OCI-LY1 (cell line): ENCODE data around the gene RALGPS1.

ENCODE experiments used
- H2AFZ ChIP-seq: fragments of 200-600 bp; sonication (generic), shearing (Covaris generic); 2 replicates; pipeline ENCODE4 v1.6.0; 2014; ENCODE audit warnings: antibody characterized with exemption, mild to moderate bottlenecking, low read length
- H3F3A ChIP-seq: fragments of 200-600 bp; sonication (generic), shearing (Covaris generic); 2 replicates; pipeline ENCODE4 v1.6.0; 2014; ENCODE audit warnings: mild to moderate bottlenecking, antibody characterized with exemption, low read length, moderate library complexity; ENCODE audit not compliant: insufficient read depth
- H3K27ac ChIP-seq: fragments of 200-600 bp; sonication (generic); 2 replicates; pipeline ENCODE4 v1.5.1; 2014; ENCODE audit warnings: low read length, mixed run types, mild to moderate bottlenecking, low read depth; ENCODE audit not compliant: poor library complexity, severe bottlenecking
- H3K27me3 ChIP-seq: fragments of 200-600 bp; sonication (generic); 2 replicates; pipeline ENCODE4 v1.6.0; 2014; ENCODE audit warnings: antibody characterized with exemption, mild to moderate bottlenecking, low read length, moderate library complexity; ENCODE audit not compliant: insufficient read depth
- H3K36me3 ChIP-seq: fragments of 200-600 bp; sonication (generic); 2 replicates; pipeline ENCODE4 v1.6.1; 2014; ENCODE audit warnings: mild to moderate bottlenecking, antibody characterized with exemption, low read length, moderate library complexity, mixed read lengths; ENCODE audit not compliant: insufficient read depth
- H3K4me1 ChIP-seq: fragments of 200-600 bp; sonication (generic); 2 replicates; pipeline ENCODE4 v1.5.1; 2014; ENCODE audit warnings: mild to moderate bottlenecking, low read length, moderate library complexity; ENCODE audit not compliant: insufficient read depth, severe bottlenecking
- H3K4me2 ChIP-seq: fragments of 200-600 bp; sonication (generic), shearing (Covaris generic); 2 replicates; pipeline ENCODE4 v1.6.1; 2014; ENCODE audit warnings: low read length
- H3K4me3 ChIP-seq: fragments of 200-600 bp; sonication (generic); 2 replicates; pipeline ENCODE4 v1.5.1; 2014; ENCODE audit warnings: low read length, low read depth, mild to moderate bottlenecking, mixed read lengths; ENCODE audit not compliant: poor library complexity, severe bottlenecking
- H3K79me2 ChIP-seq: fragments of 200-600 bp; shearing (Covaris generic); 2 replicates; pipeline ENCODE4 v1.6.1; 2016; ENCODE audit warnings: mixed run types, low read length, mixed read lengths; ENCODE audit not compliant: insufficient read depth
- H3K9ac ChIP-seq: fragments of 200-600 bp; sonication (generic), shearing (Covaris generic); 2 replicates; pipeline ENCODE4 v1.6.1; 2014; ENCODE audit warnings: mild to moderate bottlenecking, low read length, mixed read lengths
- H3K9me2 ChIP-seq: fragments of 200-600 bp; sonication (generic), shearing (Covaris generic); 2 replicates; pipeline ENCODE4 v1.6.1; 2014; ENCODE audit warnings: low read depth, mild to moderate bottlenecking, low read length, mixed read lengths
- H3K9me3 ChIP-seq: fragments of 200-600 bp; shearing (Covaris generic); 2 replicates; pipeline ENCODE4 v1.6.1; 2014; ENCODE audit warnings: low read length, mixed read lengths
- H4K20me1 ChIP-seq: fragments of 200-600 bp; sonication (generic), shearing (Covaris generic); 2 replicates; pipeline ENCODE4 v1.6.0; 2016; ENCODE audit warnings: mild to moderate bottlenecking, low read length; ENCODE audit not compliant: insufficient read depth
- CTCF ChIP-seq: fragments of 200-600 bp; sonication (generic), shearing (Covaris generic); IDR thresholded peaks from 2 replicates; pipeline ENCODE4 v1.5.1; 2017; ENCODE audit warnings: mild to moderate bottlenecking, antibody characterized with exemption, low read length, moderate library complexity, mixed read lengths
- EZH2 ChIP-seq: fragments of 200-600 bp; sonication (generic), shearing (Covaris generic); IDR thresholded peaks from 2 replicates; pipeline ENCODE4 v1.8.0; 2017; ENCODE audit warnings: borderline replicate concordance, mixed run types, mild to moderate bottlenecking, antibody characterized with exemption, low read length, moderate library complexity, mixed read lengths

RALGPS1 gene

GRCh38 chr9:127114606-127115005 lies 200.0 kb downstream of the RALGPS1 start:
- no peaks in the 10 kb centered on the region for H3K9me2 ChIP-seq
- H3K4me3 ChIP-seq: no peak overlapping the region
- H3K9ac ChIP-seq: no peak overlapping the region
- TF ChIP-seq CTCF (no peak), EZH2 (no peak)
- H2AFZ ChIP-seq: no peak overlapping the region
- no peaks in the 10 kb centered on the region for H3K79me2 ChIP-seq
- H3K27me3 ChIP-seq: no peaks in the 10 kb centered on the region
- no peaks in the 10 kb centered on the region for H3K4me1 ChIP-seq
- H3K27ac ChIP-seq: no peak overlapping the region
- H3K9me3 ChIP-seq: no peaks in the 10 kb centered on the region
- H3K4me2 ChIP-seq: no peak overlapping the region
- H3K36me3 ChIP-seq: no peaks in the 10 kb centered on the region
- H3F3A ChIP-seq: no peaks in the 10 kb centered on the region
- no peaks in the 10 kb centered on the region for H4K20me1 ChIP-seq

GRCh38 chr9:127116088-127116726 lies 201.6 kb downstream of the RALGPS1 start:
- H3K27me3 ChIP-seq: no peaks in the 10 kb centered on the region
- no peaks in the 10 kb centered on the region for H3K9me3 ChIP-seq
- no peaks in the 10 kb centered on the region for H3K36me3 ChIP-seq
- H3F3A ChIP-seq: no peaks in the 10 kb centered on the region
- no peaks in the 10 kb centered on the region for H3K79me2 ChIP-seq
- no peak overlapping the region for H3K4me2 ChIP-seq
- no peak overlapping the region for H2AFZ ChIP-seq
- H3K4me3 ChIP-seq: no peak overlapping the region
- H3K9me2 ChIP-seq: no peaks in the 10 kb centered on the region
- H3K4me1 ChIP-seq: no peaks in the 10 kb centered on the region
- TF ChIP-seq CTCF (no peak), EZH2 (no peak)
- no peak overlapping the region for H3K9ac ChIP-seq
- H3K27ac ChIP-seq: no peak overlapping the region
- H4K20me1 ChIP-seq: no peaks in the 10 kb centered on the region

- Histone ChIP-seq H3F3A (no peaks in the 10 kb centered on the region), H3K79me2 (no peaks in the 10 kb centered on the region), H3K9me3 (no peaks in the 10 kb centered on the region), H3K4me1 (no peaks in the 10 kb centered on the region), H3K4me3 (no peak overlapping the region), H3K4me2 (no peak overlapping the region), H4K20me1 (no peaks in the 10 kb centered on the region), H3K27ac (no peak overlapping the region), H2AFZ (no peak overlapping the region), H3K9me2 (no peaks in the 10 kb centered on the region), H3K27me3 (no peaks in the 10 kb centered on the region), H3K9ac (no peak overlapping the region), H3K36me3 (no peaks in the 10 kb centered on the region)
- TF ChIP-seq EZH2 (no peak), CTCF (no peak)
Observed at GRCh38 chr9:127116957-127117356, 202.4 kb downstream of the RALGPS1 start.
